Activated CD4-positive, alpha-beta T cell treated with anti-CD3 and anti-CD28 coated beads for 48 hours (primary cell): Measurements from ENCODE around the gene HBP1.
A peak's percentile ranks its signal among the peaks of the same experiment; 100 is the strongest.
"Not testable (repeated sequence)": the region's sequence is repeated elsewhere in the genome, so short reads cannot be mapped to it uniquely, and the experiment has no call there.

ENCODE experiments used
- DNase-seq: peaks from one replicate; pipeline ENCODE4 v3.0.0-alpha.2; 2020

The HBP1 gene

DNA sequence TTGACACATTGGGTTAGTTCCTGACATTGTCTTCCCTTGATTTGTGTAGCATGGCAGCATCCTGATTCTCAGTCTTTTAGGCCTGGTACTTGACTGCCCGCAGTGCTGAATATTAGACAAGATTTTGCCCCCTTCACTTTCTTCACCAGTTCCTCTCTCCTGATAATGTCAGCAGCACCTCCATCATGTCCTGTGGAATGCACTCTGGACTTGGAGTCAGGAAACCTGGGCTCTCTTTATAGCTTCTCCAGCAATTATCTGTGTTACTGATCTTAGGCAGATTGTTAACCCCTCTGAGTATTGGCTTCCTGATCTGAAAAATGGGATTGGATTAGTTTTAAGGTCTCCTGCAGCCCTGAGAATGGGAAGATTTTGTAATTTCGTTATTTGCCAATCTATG is 19.0 kb downstream of the HBP1 start:
- DNase-seq: no peak

GRCh38 chr7:107190090-107190489 is 21.3 kb downstream of the HBP1 start:
- no peak for DNase-seq

DNA sequence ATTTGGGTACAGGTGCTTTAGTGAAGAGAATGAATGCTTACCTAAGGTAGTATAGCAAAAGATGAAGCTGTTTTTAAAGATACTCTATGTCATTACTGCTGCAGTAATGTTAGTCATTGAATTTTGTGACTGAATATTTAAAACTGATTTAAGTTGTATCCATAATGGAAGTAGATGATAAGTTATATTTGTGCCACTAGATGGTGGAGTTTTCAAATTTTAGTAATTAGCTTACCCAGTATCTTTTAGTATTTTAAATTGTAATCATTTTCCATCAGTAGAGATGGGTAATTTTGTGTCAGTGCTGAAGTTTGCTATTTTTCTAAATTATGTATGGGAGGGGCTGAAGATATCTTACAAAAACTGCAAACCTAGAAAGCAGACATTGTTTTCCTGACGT is 25.2 kb downstream of the HBP1 start:
- DNase-seq: no peak

GRCh38 chr7:107196834-107197610 is 28.2 kb downstream of the HBP1 start:
- DNase-seq: no peak

- peak; percentile 57 for DNase-seq
These were observed 33.1 kb downstream of the HBP1 start for GRCh38 chr7:107201795-107202450.

DNA sequence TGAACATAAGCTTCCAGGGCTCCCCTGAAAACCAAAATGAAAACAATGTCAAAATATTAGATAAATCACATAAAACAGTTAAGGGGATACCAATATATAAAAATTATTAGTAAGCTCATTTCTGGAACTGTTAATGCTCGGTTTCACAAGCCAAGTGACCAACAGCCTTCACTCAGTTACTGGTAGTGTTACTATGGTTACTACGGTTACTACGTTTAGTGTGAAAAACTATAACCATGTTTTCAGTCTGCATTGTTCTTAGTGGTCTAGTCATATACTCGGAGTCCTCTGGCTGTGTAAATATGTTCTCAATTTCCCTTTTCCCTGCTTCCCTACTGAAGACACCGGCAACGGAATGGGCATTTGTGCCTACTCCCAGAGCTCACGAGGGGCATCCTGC is 34.8 kb downstream of the HBP1 start:
- DNase-seq: no peak

- no peak for DNase-seq
These were observed 37.3 kb downstream of the HBP1 start for GRCh38 chr7:107206136-107206535.

- DNase-seq: no peak
These were observed 37.9 kb downstream of the HBP1 start for GRCh38 chr7:107206706-107207105.

DNA sequence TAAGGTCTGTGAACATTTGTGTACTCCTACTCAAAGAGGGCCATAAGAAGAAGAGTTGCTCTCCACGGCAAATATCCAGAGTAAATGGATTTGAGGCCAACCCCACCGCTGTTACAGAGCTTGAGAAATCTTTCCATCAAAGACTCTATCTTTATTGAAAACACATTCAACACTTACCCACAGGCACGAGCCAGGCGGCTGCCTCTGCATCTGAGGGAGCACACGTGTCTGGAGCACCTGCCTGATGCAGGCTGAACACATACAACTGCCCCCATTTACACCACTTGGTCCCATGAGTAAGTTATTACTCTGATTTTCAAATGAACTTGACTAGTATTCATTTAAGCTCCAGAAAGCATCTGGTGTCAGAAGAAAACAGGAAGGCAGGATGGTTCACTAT is 38.7 kb downstream of the HBP1 start:
- DNase-seq: no peak

DNA sequence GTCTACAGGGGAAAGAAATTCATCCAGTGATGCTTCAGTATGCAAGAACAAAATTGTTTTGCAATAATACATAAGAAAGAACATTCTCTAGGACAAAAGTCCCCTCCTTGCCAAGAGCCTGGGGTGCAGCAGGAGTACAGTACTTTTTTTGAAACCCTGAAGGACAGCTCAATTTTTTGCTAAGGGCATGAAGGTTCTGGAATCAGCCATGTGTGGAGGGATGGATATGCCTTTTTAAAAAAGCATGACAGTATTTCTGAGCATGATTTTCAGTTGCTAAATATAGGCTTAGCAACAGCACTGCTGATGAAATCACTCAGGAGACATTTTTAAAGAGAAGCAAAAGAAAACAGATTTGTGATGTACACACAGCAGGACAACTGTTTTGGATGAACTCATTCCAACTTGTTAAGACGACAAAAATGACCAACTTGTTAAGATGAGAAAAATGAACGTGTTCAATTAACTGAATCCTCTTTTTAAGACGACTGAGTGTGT is 39.3 kb downstream of the HBP1 start:
- DNase-seq: no peak

- DNase-seq: no peak
These were observed 39.8 kb downstream of the HBP1 start for GRCh38 chr7:107208563-107208962.

DNA sequence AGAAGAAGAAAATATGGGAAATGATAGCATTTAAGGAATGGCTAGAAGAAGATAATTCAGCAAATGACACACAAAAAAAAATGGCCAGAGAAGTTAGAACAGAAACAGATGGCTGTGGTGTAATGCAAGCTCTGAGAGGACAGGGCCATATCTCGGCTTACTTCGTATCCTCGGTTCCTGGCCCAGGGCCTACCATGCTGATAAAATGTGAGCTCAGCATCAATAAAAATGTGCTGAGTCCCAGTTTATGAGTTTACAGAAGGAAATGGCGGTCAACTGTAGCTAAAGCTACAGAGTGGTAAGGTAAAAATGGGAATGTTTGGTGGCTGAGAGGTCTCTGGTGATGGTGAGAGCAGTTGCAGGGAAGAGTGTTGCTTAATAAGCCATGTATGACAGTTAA is 40.8 kb downstream of the HBP1 start:
- no peak for DNase-seq

DNA sequence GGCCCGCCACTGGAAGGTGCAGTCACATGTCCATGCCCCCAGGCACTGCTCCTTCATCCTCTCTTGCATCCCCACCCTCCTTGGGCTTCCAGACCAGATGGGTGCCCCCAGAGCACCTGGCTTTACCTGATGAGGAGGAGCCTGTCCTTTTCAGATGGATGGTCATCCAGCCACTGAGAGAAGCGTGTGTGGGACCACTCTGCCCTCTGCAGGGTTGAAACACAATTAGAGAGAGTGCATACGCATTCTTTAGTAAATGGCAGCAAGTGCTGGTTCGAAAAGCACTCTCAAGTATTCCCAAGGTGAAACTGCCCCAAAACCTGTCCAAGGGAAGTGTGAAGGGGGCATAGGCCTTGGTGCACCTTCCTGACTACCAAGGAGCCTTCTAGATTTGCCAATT is 41.6 kb downstream of the HBP1 start:
- no peak for DNase-seq

DNA sequence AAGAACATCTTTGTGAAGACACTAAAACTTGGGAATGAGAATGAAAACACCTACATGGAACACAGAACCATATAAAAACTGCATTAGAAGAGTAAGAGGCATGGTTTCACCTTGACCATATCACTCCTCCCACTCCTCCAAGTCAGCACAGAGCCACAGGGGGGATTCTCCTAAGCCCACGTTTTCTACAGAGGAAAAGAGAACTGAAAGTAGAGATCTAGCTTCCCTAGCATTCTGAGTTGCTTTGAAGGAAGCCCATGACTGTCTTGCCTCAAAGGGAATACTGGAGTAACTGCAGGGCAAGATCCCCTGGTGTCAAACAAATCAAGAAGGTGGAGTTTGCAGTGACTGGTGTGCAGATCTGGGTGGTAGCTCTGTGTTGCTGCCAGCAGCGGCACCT is 43.9 kb downstream of the HBP1 start:
- no peak for DNase-seq

DNA sequence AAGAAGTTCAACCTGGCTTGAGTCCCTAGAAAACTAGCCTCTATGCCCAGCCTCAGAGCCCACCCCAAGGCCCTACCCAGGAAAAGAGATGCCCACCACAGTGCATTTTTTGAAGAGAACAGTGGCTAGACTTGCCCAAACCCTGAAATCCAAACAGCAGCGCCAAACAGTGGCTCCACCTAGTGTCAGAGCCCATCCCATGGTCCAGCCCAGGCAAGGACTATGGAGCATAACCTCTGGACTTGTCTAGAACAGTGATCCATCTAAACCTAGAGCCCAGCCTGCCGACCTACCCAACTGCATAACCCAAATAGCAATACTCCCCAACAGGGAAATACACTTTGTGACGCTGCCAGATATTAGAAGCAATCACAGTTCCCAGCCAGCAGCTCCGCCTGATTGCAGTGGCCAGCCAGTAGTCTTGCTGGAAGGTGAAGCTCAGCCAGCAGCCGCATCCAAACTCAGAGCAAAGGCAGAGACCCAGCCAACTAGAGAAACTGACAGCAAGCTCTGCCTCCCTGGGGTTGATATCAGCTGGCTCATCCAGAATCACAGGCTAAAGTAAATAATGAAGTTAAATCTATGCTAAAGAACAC is 44.5 kb downstream of the HBP1 start:
- no peak for DNase-seq

DNA sequence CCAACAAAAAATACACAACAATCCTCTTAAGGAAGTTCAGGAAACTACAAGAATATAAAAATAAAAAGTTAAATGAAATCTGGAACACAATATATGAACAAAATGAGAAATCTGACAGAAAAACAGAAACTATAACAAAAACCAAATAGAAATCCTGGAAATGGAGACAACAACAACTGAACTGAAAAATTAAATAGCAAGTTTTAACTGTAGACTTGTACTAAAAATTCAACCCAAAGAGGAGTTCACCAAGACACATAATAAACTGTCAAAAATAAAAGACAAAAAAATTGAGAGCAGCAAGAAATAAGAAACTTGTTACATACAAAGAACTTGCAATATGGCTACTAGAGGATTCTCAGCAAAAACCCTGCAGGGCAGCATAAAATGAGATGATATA is 45.1 kb downstream of the HBP1 start:
- no peak for DNase-seq

- DNase-seq: no peak
These were observed 50.9 kb downstream of the HBP1 start for GRCh38 chr7:107219563-107220244.

DNA sequence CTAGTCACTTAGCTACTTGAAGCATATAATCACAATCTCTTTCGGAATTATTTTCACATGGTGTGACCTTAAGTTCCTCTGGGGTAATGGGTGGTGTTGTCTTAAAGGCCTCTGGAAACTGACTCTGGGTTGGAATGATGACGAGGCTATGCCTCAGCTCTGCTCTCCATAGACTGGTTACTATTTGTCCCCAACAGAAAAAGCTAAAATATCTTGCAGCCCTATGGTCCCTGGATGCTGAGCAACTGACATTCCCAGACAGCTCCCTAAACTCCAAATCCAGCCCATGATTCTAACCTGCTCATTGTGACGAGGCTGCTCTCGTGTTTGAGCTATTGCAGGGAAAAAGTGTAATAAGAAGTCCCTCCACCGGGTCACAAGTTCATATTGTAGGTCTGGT is 51.6 kb downstream of the HBP1 start:
- no peak for DNase-seq

GRCh38 chr7:107220806-107221205 is 52.0 kb downstream of the HBP1 start:
- DNase-seq: not testable (repeated sequence)

GRCh38 chr7:107224374-107225223 is 55.8 kb downstream of the HBP1 start:
- no peak for DNase-seq

GRCh38 chr7:107228291-107228690 is 59.5 kb downstream of the HBP1 start:
- no peak for DNase-seq

GRCh38 chr7:107230334-107230733 is 61.5 kb downstream of the HBP1 start:
- no peak for DNase-seq
